ENCODE data around the gene MRPS5.

MRPS5 gene

GRCh38 chr2:95049683-95049955 lies 72.0 kb downstream of the MRPS5 start:
- no peak overlapping the region for H2BK15ac ChIP-seq (ENCODE audit: low read depth, poor library complexity, severe bottlenecking)
- 89% methylated on average over 9 of the region's 10 CpGs for WGBS

DNA sequence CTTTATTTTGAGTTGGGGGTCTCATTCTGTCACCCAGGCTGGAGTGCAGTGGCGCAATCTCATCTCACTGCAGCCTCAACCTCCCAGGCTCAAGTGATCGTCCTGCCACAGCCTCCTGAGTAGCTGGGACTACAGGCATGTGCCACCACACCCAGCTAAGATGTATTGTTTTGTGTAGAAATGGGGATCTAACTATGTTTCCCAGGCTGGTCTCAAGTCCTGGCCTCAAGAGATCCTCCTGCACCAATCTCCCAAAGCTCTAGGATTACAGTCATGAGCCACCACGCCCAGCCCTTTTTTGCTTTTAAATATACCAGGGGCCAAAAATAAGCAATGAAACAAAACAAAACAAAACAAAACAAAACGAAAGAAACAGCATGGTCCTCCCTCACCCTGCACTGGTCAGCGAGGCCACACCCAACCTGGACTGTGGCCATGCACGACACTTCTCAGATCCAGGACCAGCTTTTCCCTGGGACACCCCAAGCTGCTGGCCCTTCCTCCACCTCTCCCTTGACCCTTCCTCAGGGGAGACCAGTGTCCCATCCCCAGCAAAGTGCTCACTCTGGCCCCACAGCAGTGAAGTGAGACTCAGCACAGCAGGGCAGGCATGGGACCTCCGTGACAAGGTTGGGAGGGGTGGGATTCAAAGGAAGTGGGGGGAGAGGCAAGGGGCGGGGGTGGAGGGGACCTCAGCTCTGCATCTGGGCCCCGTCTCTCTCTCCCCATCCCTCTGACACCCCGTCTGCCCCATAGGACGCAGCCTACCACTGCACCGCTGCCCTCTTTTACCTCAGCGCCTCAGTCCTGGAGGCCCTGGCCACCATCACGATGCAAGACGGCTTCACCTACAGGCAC lies 72.6 kb downstream of the MRPS5 start:
- WGBS, result 81% methylated on average over 12 of the region's 15 CpGs
- no peak overlapping the region for H2BK120ac ChIP-seq (ENCODE audit: low read depth, low read length)
- H3K4me2 ChIP-seq (ENCODE audit: low read length, poor library complexity, severe bottlenecking), result no peak overlapping the region
- H4K91ac ChIP-seq (ENCODE audit: low read length), result no peak overlapping the region
- H3K9ac ChIP-seq (ENCODE audit: low read length), result no peak overlapping the region
- H2AK5ac ChIP-seq (ENCODE audit: low read length, severe bottlenecking), result no peak overlapping the region
- no peak for DNase-seq
- H3K27me3 ChIP-seq (ENCODE audit: control insufficient read depth in 1 of 2, insufficient read depth in 1 of 2, low read length in 2 of 2), result peaks cover 15 to 82% of the 10 kb centered on the region in 2 experiments
- H4K8ac ChIP-seq (ENCODE audit: low read length), result no peak overlapping the region
- H3K79me1 ChIP-seq (replicated peaks; ENCODE audit: low read length, poor library complexity, severe bottlenecking), result no peaks in the 10 kb centered on the region
- no peak overlapping the region for H3K4ac ChIP-seq (ENCODE audit: low read depth in 1 of 2, low read length in 2 of 2)
- H2BK5ac ChIP-seq (ENCODE audit: low read depth, low read length, poor library complexity, severe bottlenecking), result no peak overlapping the region
- H3K4me1 ChIP-seq (ENCODE audit: control insufficient read depth, insufficient read depth, low read depth, low read length), result no peaks in the 10 kb centered on the region
- no peaks in the 10 kb centered on the region for H3K36me3 ChIP-seq (ENCODE audit: control insufficient read depth in 1 of 2, insufficient read depth in 2 of 2, low read depth in 1 of 2, low read length in 2 of 2)
- no peak overlapping the region for H3K18ac ChIP-seq (ENCODE audit: low read depth in 1 of 2, low read length in 2 of 2)
- no peak overlapping the region for H3K27ac ChIP-seq (ENCODE audit: low read length, poor library complexity, severe bottlenecking)
- no peaks in the 10 kb centered on the region for H3K9me3 ChIP-seq (ENCODE audit: control insufficient read depth, low read length)
- H2BK12ac ChIP-seq (ENCODE audit: low read length in 2 of 2), result no peak overlapping the region
- H3K4me3 ChIP-seq (ENCODE audit: insufficient read depth in 1 of 2, low read depth in 1 of 2, low read length in 2 of 2), result no peak overlapping the region
- H2AFZ ChIP-seq (ENCODE audit: low read depth, low read length), result no peak overlapping the region
- H2BK15ac ChIP-seq (ENCODE audit: low read depth, poor library complexity, severe bottlenecking), result no peak overlapping the region
- H3K14ac ChIP-seq (ENCODE audit: low read length in 2 of 2), result no peak overlapping the region
- H3K23ac ChIP-seq (ENCODE audit: low read length in 2 of 2), result no peak overlapping the region

More at GRCh38 chr2:95049683-95049955, 72.0 kb downstream of the MRPS5 start:
- no peak overlapping the region for H4K8ac ChIP-seq (ENCODE audit: low read length)
- H3K4ac ChIP-seq (ENCODE audit: low read depth in 1 of 2, low read length in 2 of 2), result no peak overlapping the region
- no peaks in the 10 kb centered on the region for H3K36me3 ChIP-seq (ENCODE audit: control insufficient read depth in 1 of 2, insufficient read depth in 2 of 2, low read depth in 1 of 2, low read length in 2 of 2)
- no peak overlapping the region for H3K9ac ChIP-seq (ENCODE audit: low read length)
- H3K79me1 ChIP-seq (replicated peaks; ENCODE audit: low read length, poor library complexity, severe bottlenecking), result no peaks in the 10 kb centered on the region
- no peak overlapping the region for H2BK120ac ChIP-seq (ENCODE audit: low read depth, low read length)
- no peak overlapping the region for H3K4me3 ChIP-seq (ENCODE audit: insufficient read depth in 1 of 2, low read depth in 1 of 2, low read length in 2 of 2)
- H3K23ac ChIP-seq (ENCODE audit: low read length in 2 of 2), result no peak overlapping the region
- no peaks in the 10 kb centered on the region for H3K4me1 ChIP-seq (ENCODE audit: control insufficient read depth, insufficient read depth, low read depth, low read length)
- no peak overlapping the region for H2AK5ac ChIP-seq (ENCODE audit: low read length, severe bottlenecking)
- H3K18ac ChIP-seq (ENCODE audit: low read depth in 1 of 2, low read length in 2 of 2), result no peak overlapping the region
- no peak overlapping the region for H3K4me2 ChIP-seq (ENCODE audit: low read length, poor library complexity, severe bottlenecking)
- H2AFZ ChIP-seq (ENCODE audit: low read depth, low read length), result no peak overlapping the region
- H2BK12ac ChIP-seq (ENCODE audit: low read length in 2 of 2), result no peak overlapping the region
- H3K27ac ChIP-seq (ENCODE audit: low read length, poor library complexity, severe bottlenecking), result no peak overlapping the region
- H3K27me3 ChIP-seq (ENCODE audit: control insufficient read depth in 1 of 2, insufficient read depth in 1 of 2, low read length in 2 of 2), result peaks cover 18 to 87% of the 10 kb centered on the region in 2 experiments
- no peak overlapping the region for H4K91ac ChIP-seq (ENCODE audit: low read length)
- no peaks in the 10 kb centered on the region for H3K9me3 ChIP-seq (ENCODE audit: control insufficient read depth, low read length)
- DNase-seq, result no peak
- no peak overlapping the region for H2BK5ac ChIP-seq (ENCODE audit: low read depth, low read length, poor library complexity, severe bottlenecking)
- H3K14ac ChIP-seq (ENCODE audit: low read length in 2 of 2), result no peak overlapping the region

- Histone ChIP-seq H3K4me2 (ENCODE audit: low read length, poor library complexity, severe bottlenecking) (no peak overlapping the region), H3K14ac (ENCODE audit: low read length in 2 of 2) (no peak overlapping the region), H2BK12ac (ENCODE audit: low read length in 2 of 2) (no peak overlapping the region), H3K18ac (ENCODE audit: low read depth in 1 of 2, low read length in 2 of 2) (no peak overlapping the region), H2AFZ (ENCODE audit: low read depth, low read length) (no peak overlapping the region), H3K27ac (ENCODE audit: low read length, poor library complexity, severe bottlenecking) (no peak overlapping the region), H4K91ac (ENCODE audit: low read length) (no peak overlapping the region), H3K36me3 (ENCODE audit: control insufficient read depth in 1 of 2, insufficient read depth in 2 of 2, low read depth in 1 of 2, low read length in 2 of 2) (no peaks in the 10 kb centered on the region), H4K8ac (ENCODE audit: low read length) (no peak overlapping the region), H2BK5ac (ENCODE audit: low read depth, low read length, poor library complexity, severe bottlenecking) (no peak overlapping the region), H3K4me3 (ENCODE audit: insufficient read depth in 1 of 2, low read depth in 1 of 2, low read length in 2 of 2) (no peak overlapping the region), H3K4me1 (ENCODE audit: control insufficient read depth, insufficient read depth, low read depth, low read length) (peaks cover 7% of the 10 kb centered on the region), H2BK15ac (ENCODE audit: low read depth, poor library complexity, severe bottlenecking) (no peak overlapping the region), H3K9ac (ENCODE audit: low read length) (no peak overlapping the region), H2AK5ac (ENCODE audit: low read length, severe bottlenecking) (no peak overlapping the region), H2BK120ac (ENCODE audit: low read depth, low read length) (no peak overlapping the region), H3K9me3 (ENCODE audit: control insufficient read depth, low read length) (no peaks in the 10 kb centered on the region), H3K4ac (ENCODE audit: low read depth in 1 of 2, low read length in 2 of 2) (no peak overlapping the region), H3K79me1 (replicated peaks; ENCODE audit: low read length, poor library complexity, severe bottlenecking) (no peaks in the 10 kb centered on the region), H3K23ac (ENCODE audit: low read length in 2 of 2) (no peak overlapping the region), H3K27me3 (ENCODE audit: control insufficient read depth in 1 of 2, insufficient read depth in 1 of 2, low read length in 2 of 2) (peaks cover 7 to 75% of the 10 kb centered on the region in 2 experiments)
- DNase-seq, result no peak
- WGBS, result 76% methylated on average over 17 of the region's 17 CpGs
Measured at GRCh38 chr2:95047629-95048510, 73.7 kb downstream of the MRPS5 start.

DNA sequence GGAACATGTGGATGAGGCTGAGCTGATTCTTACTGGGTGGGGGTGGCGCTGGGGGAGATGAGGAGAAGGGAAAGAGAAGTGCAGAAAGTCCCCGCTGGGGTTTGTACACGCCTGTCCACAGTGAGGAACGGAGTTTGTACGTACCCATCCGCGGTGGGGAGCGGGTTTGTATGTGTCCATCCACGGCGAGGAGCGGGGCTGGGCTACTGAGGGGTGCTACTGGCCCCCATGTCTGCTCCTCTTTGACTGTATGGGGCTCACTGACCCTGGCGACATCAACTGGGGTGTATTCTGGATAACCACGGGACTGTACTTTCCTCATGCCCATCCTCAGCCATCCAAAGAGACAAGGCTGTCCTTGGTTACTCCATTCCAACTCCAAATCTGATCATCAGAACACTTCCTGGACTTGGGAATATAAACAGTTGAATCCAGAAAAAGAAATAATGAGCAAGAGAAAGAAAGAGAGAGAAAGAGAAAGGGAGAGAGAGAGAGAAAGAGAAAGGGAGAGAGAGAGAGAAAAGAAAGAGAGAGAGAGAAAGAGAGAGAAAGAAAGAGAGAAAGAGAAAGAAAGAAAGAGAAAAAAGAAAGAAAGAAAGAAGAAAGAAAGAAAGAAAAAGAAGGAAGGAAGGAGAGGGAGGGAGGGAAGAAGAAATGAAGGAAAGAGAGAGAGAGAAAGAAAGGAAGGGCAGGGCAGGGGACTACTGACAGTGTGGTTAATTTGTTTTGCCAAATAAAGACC lies 75.1 kb downstream of the MRPS5 start:
- H3K4me3 ChIP-seq (ENCODE audit: insufficient read depth in 1 of 2, low read depth in 1 of 2, low read length in 2 of 2), result no peak overlapping the region
- H3K79me1 ChIP-seq (replicated peaks; ENCODE audit: low read length, poor library complexity, severe bottlenecking), result no peaks in the 10 kb centered on the region
- no peak overlapping the region for H2AFZ ChIP-seq (ENCODE audit: low read depth, low read length)
- H3K9ac ChIP-seq (ENCODE audit: low read length), result no peak overlapping the region
- no peaks in the 10 kb centered on the region for H3K9me3 ChIP-seq (ENCODE audit: control insufficient read depth, low read length)
- H3K4me1 ChIP-seq (ENCODE audit: control insufficient read depth, insufficient read depth, low read depth, low read length), result peaks cover 7% of the 10 kb centered on the region
- H3K27ac ChIP-seq (ENCODE audit: low read length, poor library complexity, severe bottlenecking), result no peak overlapping the region
- no peak overlapping the region for H3K4me2 ChIP-seq (ENCODE audit: low read length, poor library complexity, severe bottlenecking)
- no peak overlapping the region for H3K14ac ChIP-seq (ENCODE audit: low read length in 2 of 2)
- DNase-seq, result no peak
- H2BK120ac ChIP-seq (ENCODE audit: low read depth, low read length), result no peak overlapping the region
- no peak overlapping the region for H3K18ac ChIP-seq (ENCODE audit: low read depth in 1 of 2, low read length in 2 of 2)
- no peak overlapping the region for H2BK12ac ChIP-seq (ENCODE audit: low read length in 2 of 2)
- H4K91ac ChIP-seq (ENCODE audit: low read length), result no peak overlapping the region
- no peak overlapping the region for H2BK15ac ChIP-seq (ENCODE audit: low read depth, poor library complexity, severe bottlenecking)
- no peak overlapping the region for H3K4ac ChIP-seq (ENCODE audit: low read depth in 1 of 2, low read length in 2 of 2)
- H2AK5ac ChIP-seq (ENCODE audit: low read length, severe bottlenecking), result no peak overlapping the region
- WGBS, result 70% methylated on average over 13 of the region's 13 CpGs
- no peak overlapping the region for H2BK5ac ChIP-seq (ENCODE audit: low read depth, low read length, poor library complexity, severe bottlenecking)
- H3K23ac ChIP-seq (ENCODE audit: low read length in 2 of 2), result no peak overlapping the region
- H4K8ac ChIP-seq (ENCODE audit: low read length), result no peak overlapping the region
- H3K27me3 ChIP-seq (ENCODE audit: control insufficient read depth in 1 of 2, insufficient read depth in 1 of 2, low read length in 2 of 2), result peaks cover 13 to 75% of the 10 kb centered on the region in 2 experiments
- no peaks in the 10 kb centered on the region for H3K36me3 ChIP-seq (ENCODE audit: control insufficient read depth in 1 of 2, insufficient read depth in 2 of 2, low read depth in 1 of 2, low read length in 2 of 2)
